Suppressor macrophage treated with lipopolysaccharide for 1 hour (primary cell): ENCODE data around the gene BCLAF3.

ENCODE experiments used
- DNase-seq, 3 donors: peaks; one replicate each; pipeline ENCODE4 v3.0.0-alpha.2; 2020 to 2022

The BCLAF3 gene

DNA sequence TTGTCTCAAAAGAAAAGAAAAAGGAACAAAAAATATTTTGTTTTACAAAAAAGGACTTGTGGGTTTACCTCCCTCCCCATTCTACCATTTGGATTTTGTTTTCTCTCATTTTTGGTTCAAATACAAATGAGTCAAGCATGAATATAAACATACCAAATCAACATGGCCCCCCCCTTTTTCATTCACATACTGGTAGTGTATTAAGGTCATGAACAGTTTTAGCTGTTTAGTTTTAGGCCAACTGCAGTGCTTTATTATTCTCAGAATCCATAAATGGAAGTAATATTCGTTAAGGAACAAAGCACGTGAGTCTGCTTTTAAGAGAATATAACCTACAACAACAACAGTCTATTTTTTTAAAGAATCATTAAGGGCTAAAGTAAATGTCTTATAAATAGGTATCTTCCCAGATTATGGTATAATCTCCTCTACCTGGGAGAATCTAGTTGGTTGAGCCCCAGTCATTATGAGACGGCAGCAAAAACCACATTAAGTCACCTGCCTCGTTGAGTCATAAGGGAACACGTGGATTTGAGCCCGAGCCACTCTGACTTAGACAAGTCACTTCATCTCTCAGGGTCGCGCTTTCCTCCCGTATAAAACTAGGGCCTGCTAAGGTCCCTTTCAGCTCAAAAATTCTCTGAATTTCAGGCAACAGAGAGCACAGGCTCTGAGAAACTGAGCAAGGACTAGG lies 26.7 kb downstream of the BCLAF3 start:
- DNase-seq, result no peak

DNA sequence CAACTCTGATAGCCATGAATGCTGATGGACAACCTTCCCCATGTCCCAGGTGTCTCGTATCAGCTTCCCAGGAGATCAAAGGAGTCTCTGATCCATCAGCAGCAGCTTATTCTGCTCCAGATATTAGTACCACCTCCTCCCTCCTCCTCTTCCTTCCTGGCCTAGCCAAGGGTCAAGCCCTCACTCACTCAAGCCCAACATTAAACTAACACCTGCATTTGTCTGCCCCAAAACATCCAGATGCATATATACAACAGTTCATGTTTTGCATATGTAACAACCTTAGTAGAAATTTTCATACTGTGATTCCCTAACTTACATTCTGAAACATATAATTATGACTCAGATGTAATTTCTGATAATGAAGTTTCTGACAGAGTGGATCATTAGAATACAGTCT lies 29.9 kb downstream of the BCLAF3 start:
- DNase-seq, result no peak

DNA sequence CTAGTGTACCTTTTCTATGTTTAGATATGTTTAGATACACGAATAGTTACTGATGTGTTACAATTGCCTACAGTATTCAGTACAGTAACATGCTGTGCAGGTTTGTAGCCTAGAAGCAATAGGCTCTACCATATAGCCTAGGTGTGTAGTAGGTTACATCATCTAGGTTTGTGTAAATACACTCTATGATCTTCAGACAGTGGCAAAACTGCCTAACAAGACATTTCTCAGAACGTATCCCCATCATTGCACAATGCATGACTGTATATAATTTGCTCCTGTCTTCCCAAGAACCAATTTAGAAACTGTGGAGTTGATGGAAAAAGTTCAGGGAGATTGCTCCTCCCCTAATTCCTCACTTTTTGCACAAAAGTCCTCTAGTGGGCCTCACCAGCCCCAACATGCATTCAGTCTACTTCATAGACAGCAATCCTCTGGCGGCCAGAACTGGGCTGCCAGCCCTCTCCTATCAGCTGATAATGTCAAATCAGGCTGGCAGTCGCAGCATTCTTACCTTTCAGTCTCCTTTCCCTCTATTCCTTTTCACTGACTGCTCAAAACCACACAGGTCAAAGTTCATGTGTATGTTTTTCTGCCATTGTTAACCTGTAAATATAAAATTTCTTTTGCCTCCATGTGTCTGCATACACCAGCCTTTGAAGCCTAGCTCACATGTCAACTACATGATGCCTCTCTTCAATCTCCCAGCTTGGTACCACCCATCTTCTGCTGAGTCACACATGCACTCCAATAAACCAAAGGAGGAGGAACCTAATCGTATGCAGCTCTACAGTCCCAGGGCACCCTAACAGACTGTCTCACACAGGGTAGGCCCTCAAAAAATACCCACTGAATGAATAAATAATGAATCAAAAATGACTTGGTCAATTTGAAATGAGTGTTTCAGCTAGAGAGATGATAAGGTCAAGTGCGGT lies 32.0 kb downstream of the BCLAF3 start:
- DNase-seq, result no peak

DNA sequence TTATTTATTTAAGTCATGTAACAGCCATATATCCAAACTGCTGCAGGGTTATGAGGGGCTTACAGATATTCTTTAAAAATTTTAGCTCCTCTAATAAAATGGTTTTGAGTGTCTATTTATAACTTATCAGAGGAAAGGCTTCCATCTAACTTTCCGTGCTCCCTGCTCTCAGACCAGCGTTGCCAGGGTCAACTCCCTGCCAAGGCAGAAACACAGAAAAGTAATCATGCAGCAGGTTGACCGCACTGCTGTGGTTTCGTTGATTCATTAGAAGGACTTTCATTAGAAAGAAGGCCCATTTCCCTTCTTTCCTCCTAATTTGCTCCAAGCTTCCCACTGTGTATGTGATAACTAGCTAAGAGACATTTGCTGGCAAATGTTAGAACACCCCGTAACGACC lies 33.9 kb downstream of the BCLAF3 start:
- DNase-seq, result no peak

DNA sequence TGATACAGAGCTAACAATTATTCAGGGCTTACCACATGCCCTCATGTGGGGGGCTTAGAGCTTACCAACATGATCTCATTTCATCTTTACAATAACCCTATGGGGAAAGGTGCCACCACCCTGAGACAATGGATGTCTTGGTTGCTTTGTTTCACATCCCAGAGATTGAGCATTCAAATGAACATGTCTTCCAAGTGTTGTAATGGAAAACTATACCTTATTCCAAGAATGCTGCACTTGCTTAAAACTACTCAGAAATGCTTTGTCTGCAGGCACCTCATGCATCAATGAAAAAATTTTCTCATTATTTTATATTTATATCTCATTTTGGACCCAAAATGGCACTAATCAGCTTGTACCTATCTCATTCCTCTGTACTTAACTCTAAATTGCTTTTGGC lies 34.6 kb downstream of the BCLAF3 start:
- DNase-seq, result no peak

DNA sequence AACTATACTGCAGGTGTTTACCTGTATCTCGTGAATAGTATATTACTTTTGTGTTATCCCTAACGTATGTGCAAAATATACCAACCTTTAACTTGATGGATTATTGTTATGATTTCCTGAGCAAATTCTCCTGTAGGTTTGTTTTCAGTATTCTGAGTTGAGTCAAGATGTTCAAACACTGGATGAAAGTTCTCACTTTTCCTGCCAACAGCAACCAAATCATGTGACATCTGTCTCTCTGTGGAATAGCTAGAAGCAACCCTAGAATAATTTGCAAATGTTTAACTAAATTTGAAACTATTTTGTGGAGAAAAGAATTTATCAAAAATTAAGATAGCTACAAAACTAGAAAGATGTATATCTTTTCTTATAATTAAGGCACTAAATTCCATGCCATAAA lies 35.6 kb downstream of the BCLAF3 start:
- no peak for DNase-seq

DNA sequence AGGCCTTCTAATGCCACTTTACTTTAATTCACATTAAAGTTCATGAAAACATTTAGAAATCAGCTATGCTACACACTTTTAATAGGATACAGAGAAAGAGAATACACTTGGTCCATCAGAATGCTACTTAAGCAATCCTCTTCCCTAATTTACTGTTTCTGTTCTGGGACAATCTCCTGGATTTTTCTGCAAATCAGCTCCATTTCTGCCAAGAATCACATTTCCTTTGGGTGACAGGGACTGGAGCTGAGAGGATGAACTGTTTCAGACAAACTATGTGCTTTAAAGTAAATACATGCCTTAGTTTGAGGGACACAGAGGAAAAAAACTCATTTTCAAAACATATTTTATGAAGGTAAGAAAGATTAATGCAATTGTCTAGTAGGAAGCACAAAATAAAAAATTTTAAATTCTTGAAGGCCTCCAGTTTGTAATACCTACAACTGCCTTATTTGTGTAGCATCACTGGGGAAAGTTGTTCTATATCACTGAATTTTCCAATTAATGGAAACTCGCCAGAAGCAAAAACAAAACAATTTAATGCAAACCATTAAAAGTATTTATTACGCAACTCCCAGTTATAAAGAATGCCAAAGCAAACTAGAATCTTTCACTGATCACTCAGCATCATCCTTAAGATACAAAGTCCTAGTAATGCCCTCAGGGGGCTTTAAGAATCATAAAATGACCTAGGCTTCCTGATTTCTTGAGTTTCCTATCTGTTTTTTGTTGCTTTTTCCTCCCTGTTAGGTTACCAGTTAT lies 36.3 kb downstream of the BCLAF3 start:
- DNase-seq, result no peak

DNA sequence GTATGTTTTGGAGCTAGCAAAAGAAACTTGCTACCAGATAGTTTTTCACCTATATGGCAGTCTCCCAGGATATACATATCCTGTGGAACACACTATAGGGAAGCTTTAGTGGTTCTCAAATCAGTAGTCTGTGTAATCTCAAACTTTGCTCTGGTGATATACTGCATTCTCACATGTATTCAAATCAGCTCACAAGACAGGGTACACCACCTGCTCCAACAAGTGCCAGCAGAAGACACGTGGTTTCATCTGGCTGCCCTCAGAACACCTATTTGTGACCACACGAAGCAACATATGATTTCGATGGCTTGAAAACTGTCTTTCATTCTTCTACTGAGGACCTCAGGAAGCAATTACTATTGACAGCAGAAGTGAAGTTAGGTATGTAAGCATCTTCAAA lies 37.7 kb downstream of the BCLAF3 start:
- no peak for DNase-seq

DNA sequence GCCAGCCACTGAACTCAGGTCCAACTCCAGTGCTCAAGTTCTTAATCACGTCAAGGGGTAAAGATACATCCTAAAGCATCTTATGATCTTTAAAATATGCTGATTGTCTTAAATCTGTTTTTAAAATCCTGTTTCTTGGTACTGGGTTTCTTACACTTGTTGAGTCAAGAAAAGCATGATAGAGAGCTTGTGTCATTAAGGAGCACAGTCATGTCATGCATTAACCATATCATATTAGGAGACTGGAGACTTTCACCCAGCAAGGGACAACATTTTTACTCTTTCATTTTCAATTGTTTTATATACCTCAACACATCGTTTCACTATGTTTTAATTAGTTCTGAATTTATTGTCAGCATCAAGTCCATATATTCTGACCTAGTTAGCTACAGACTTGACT lies 41.5 kb downstream of the BCLAF3 start:
- no peak for DNase-seq

DNA sequence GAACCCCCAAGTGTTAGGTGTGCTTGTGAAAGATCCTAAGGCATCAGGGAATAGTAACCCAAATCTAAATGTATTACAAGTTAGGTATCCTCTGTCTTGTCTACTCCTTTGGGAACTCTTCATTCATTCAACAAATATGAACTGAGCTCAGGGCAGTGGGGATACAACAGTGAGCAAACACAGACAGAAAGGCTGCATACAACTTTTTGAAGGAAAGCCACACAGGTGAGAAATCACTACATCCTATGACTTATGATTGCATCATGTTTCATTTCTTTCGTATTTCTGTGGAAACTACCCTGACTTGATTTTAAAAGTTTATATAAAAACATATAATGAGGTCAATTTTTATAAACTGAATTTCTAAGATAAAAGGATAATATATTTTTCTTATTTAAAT lies 43.2 kb downstream of the BCLAF3 start:
- DNase-seq, result no peak
